C4-2B (cell line): ENCODE measurements around the gene TCP11X1.
"Not testable (repeated sequence)": the region's sequence is repeated elsewhere in the genome, so short reads cannot be mapped to it uniquely, and the experiment has no call there.

Source experiments
- H3K27ac ChIP-seq: fragments of 450-650 bp; 2 replicates; pipeline ENCODE4 v1.5.1; 2017
- ZFX ChIP-seq: fragments of 450-650 bp; IDR thresholded peaks from 2 replicates; pipeline ENCODE4 v1.6.1; 2017
- TF ChIP-seq, protein P1 (sequence below): fragments of 450-650 bp; conservative IDR thresholded peaks from 2 replicates; pipeline ENCODE4 v1.5.1; 2017; ENCODE audit warnings: mild to moderate bottlenecking

TCP11X1 gene

DNA sequence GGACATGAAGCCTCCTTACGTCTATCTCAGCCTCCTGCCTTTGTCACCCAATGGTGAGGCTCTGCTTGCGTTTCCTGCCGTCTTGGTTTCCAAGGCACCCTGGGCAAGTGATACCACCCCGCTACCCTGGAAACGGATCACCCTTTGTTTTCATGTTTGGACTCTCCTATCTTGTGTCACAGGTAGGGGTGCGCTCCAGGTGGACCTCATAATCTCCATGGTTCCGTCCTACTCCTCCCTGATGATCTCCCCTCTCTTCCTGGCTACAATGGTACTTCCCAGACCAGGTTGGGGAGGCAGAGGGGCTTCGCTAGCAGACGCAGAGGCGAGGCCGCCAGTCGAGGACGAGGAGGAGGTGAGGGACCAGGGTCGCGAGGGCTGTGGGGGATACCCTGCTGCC, at the start of gene TCP11X1:
Gene TCP11X1 (plus strand): TSS at position 316 of the 400 bp plus-strand sequence.
- not testable (repeated sequence) for H3K27ac ChIP-seq

DNA sequence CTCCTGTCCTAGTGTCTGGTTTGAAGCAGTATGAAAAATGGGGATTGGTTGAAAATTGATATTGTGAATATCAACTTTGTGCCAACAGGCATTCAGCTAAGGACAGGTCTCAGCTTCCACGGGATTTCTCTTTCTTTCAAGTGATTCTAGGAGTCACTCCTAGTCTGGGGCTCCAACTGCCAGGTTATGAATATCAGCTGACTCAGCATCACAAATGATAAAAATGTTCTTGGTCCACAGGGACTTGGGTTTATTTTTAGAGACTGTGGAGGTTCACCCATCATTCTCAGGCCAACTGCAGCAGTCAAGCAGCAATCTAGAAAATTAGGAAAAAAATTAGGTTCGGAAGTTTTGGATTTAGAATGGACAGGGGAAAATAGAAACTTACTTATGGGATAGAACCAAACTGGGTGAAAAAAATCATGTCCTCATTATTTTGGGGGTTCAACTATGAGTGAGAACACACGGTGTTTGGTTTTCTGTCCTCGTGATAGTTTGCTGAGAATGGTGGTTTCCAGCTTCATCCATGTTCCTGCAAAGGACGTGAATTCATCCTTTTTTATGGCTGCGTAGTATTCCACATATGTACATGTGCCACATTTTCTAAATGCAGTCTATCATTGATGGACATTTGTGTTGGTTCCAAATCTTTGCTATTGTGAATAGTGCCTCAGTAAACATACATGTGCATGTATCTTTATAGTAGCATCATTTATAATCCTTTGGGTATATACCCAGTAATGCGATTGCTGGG, 29.0 kb upstream of the TCP11X1 start:
- H3K27ac ChIP-seq: no peak overlapping the region
- TF ChIP-seq, protein P1, sequence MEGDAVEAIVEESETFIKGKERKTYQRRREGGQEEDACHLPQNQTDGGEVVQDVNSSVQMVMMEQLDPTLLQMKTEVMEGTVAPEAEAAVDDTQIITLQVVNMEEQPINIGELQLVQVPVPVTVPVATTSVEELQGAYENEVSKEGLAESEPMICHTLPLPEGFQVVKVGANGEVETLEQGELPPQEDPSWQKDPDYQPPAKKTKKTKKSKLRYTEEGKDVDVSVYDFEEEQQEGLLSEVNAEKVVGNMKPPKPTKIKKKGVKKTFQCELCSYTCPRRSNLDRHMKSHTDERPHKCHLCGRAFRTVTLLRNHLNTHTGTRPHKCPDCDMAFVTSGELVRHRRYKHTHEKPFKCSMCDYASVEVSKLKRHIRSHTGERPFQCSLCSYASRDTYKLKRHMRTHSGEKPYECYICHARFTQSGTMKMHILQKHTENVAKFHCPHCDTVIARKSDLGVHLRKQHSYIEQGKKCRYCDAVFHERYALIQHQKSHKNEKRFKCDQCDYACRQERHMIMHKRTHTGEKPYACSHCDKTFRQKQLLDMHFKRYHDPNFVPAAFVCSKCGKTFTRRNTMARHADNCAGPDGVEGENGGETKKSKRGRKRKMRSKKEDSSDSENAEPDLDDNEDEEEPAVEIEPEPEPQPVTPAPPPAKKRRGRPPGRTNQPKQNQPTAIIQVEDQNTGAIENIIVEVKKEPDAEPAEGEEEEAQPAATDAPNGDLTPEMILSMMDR: no peak
- no peak for TF ChIP-seq ZFX

DNA sequence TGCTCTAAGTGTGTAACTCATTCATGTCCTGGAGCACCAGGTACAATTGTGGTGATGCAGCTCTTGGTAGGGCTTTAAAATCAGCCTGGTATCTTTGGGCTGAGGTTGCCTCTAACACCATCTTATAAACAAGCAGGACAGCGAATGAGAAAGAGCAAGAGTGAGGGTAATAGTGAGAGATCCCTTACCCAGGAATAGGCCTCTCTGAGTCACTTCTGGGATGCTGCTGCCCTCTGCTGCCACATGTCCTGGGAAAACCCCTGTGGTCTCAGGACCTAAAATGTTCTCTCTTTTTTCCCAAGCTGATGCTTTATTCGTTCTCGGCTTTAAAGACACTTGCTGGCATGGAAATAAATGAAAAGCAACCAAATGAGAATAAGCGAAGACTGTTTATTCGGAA, 7.2 kb upstream of the TCP11X1 start:
- H3K27ac ChIP-seq: not testable (repeated sequence)

DNA sequence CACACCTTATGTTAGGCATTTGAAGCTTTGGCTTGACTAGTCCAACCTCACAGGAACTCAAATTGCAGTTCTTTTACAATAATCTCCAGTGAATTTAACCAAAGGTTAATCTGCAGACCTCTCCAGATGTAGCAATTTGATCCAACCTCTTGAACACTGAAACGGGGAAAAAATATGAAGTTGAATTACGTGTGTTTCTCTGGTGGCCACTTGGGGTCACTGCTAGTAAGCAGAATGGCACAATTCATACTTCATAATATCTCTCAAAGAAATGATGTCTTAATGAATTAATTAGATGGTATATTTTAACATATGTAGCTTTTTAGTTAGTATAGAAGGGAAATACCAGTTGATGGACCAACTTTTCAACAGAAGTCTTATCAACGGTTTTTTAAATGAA, 1.4 kb downstream of the TCP11X1 start:
- H3K27ac ChIP-seq: not testable (repeated sequence)

- H3K27ac ChIP-seq: not testable (repeated sequence)
These were observed 20.6 kb downstream of the TCP11X1 start for GRCh38 chrX:102235678-102236077.

- H3K27ac ChIP-seq: not testable (repeated sequence)
These were observed 25.2 kb downstream of the TCP11X1 start for GRCh38 chrX:102240265-102240664.

- H3K27ac ChIP-seq: not testable (repeated sequence)
These were observed 31.8 kb downstream of the TCP11X1 start, which contains the start of gene NXF2 for GRCh38 chrX:102246893-102247292. Gene NXF2, plus strand, starts transcription at chrX:102247167. Its CDS starts 59,912 bp downstream, at chrX:102307079.

GRCh38 chrX:102272231-102272630, 57.1 kb downstream of the TCP11X1 start:
- H3K27ac ChIP-seq: not testable (repeated sequence)
